ENCODE results near the gene GALNT2. TPM values are rescaled to one million over a fixed set of nuclear protein-coding genes. Genes with fewer than 3 reads are reported as not detected.
A peak's percentile ranks its signal among the peaks of the same experiment; 100 is the strongest.

The GALNT2 gene
- polyA plus RNA-seq, 3 donors, result 19.6 to 25.6 (median 23.4) TPM

DNA sequence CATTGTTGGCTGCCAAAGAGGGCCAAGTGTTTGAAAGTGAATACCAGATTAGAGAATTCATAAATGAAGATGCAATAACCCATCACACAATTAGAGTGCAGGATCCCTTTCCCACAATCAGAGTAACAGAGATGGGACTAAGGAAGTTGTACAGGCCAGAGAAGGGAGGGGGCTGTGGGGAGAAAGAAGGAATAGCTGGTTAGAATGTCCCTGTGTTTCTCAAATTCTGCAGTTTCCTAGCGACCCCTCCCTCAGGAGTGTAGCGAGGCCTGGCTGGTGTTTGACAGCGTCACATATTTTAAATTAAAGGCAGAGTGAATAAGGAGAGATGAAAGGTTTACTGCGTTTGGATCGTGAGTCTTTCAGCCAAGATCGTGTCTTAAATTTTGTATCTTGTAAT, 58.1 kb downstream of the GALNT2 start:
- Histone ChIP-seq H2AFZ (ENCODE audit: insufficient read depth, low read depth, low read length, poor library complexity, severe bottlenecking) (no peak overlapping the region), H4K20me1 (ENCODE audit: insufficient read depth, low read length) (peaks cover 92% of the 10 kb centered on the region), H3K9me3 (replicated peaks in 1 of 2; ENCODE audit: control insufficient read depth in 1 of 2, insufficient read depth in 1 of 2, low read length in 2 of 2) (no peaks in the 10 kb centered on the region), H3K4me3 (replicated peaks in 1 of 3; ENCODE audit: low read depth in 2 of 3, low read length in 3 of 3) (no peak overlapping the region), H3K9ac (ENCODE audit: insufficient read depth, low read length, poor library complexity, severe bottlenecking) (no peak overlapping the region), H3K79me2 (ENCODE audit: insufficient read depth, low read length) (peaks cover 99% of the 10 kb centered on the region), H3K27ac (ENCODE audit: low read depth in 1 of 2, low read length in 2 of 2) (no peak overlapping the region), H3K4me2 (replicated peaks; ENCODE audit: extremely low read depth, low read length, poor library complexity, severe bottlenecking) (no peak overlapping the region), H3K27me3 (ENCODE audit: control insufficient read depth in 2 of 2, insufficient read depth in 2 of 2, low read length in 2 of 2) (no peaks in the 10 kb centered on the region), H3K4me1 (ENCODE audit: control insufficient read depth in 1 of 2, insufficient read depth in 2 of 2, low read length in 2 of 2) (peaks cover 22 to 37% of the 10 kb centered on the region in 2 donors), H3K36me3 (replicated peaks in 1 of 2; ENCODE audit: control insufficient read depth in 1 of 2, insufficient read depth in 2 of 2, low read length in 2 of 2) (peaks cover 3 to 14% of the 10 kb centered on the region in 2 donors)
- no peak for DNase-seq
- Mint-ChIP-seq H3K4me1 (peaks cover 56% of the 10 kb centered on the region), H3K27me3 (ENCODE audit: low read depth in 3 of 3) (peaks cover 0 to 5% (median 4%) of the 10 kb centered on the region in 3 donors), H3K9me3 (no peaks in the 10 kb centered on the region), H3K36me3 (peaks cover 12 to 18% of the 10 kb centered on the region in 2 donors), H3K27ac (peak overlapping the region in 1 of 7 donors; percentile 1), H3K4me3 (no peak overlapping the region)
- WGBS (ENCODE audit: insufficient coverage), result 98% methylated on average over 5 of the region's 6 CpGs
- TF ChIP-seq, protein P1, sequence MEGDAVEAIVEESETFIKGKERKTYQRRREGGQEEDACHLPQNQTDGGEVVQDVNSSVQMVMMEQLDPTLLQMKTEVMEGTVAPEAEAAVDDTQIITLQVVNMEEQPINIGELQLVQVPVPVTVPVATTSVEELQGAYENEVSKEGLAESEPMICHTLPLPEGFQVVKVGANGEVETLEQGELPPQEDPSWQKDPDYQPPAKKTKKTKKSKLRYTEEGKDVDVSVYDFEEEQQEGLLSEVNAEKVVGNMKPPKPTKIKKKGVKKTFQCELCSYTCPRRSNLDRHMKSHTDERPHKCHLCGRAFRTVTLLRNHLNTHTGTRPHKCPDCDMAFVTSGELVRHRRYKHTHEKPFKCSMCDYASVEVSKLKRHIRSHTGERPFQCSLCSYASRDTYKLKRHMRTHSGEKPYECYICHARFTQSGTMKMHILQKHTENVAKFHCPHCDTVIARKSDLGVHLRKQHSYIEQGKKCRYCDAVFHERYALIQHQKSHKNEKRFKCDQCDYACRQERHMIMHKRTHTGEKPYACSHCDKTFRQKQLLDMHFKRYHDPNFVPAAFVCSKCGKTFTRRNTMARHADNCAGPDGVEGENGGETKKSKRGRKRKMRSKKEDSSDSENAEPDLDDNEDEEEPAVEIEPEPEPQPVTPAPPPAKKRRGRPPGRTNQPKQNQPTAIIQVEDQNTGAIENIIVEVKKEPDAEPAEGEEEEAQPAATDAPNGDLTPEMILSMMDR (IDR thresholded peaks at IDR 0.05), result no peak
- intact Hi-C loops (cut with micrococcal nuclease), result no loop called here

DNA sequence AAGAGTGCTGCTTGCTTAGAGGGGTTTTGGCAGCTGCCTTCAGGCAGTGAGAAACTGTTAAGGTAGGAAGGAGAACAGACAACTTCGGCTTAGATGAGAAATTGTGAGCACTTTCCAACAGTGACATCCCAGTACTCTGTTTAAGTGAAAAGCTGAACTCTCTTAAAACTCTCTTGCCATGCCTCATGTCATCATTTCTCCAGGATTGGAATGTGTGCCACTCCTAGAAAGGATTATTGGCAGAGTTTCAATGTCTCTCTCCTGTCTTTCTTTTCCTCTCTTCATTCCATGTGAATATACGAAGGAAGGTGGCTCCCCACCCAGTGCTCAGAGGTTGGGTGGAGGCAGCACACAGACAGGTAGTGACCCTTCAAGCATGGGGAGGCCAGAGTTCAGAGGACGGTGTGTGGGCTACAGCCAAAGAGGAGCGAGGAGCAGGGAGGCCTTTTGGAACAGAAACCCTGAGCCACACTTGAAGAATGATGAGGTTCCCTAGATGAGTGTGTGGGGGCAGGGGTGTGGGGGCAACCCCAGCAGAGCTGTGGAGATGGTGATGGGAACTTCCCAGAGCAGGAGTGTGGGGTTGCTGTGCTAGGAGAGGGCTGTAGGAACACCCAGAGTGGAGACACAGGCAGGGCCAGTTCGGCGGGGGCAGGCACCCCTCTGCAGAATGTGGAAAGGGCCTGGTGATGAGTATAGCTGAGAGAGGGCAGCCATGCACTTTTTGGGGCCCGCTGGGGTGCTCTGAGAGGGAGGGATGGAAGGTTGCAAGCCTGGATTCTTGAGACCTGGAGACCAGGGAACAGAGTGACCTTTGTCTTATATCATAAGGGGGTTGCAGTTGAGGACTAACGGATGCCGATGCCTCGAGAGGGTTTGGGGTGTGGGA, 58.8 kb downstream of the GALNT2 start:
- H3K27me3 ChIP-seq (ENCODE audit: control insufficient read depth in 2 of 2, insufficient read depth in 2 of 2, low read length in 2 of 2), result no peaks in the 10 kb centered on the region
- H3K9me3 Mint-ChIP-seq, result no peaks in the 10 kb centered on the region
- peaks cover 99% of the 10 kb centered on the region for H3K79me2 ChIP-seq (ENCODE audit: insufficient read depth, low read length)
- H3K36me3 Mint-ChIP-seq, result peaks cover 5 to 12% of the 10 kb centered on the region in 2 donors
- WGBS (ENCODE audit: insufficient coverage), result 87% methylated on average over 8 of the region's 10 CpGs
- H3K4me3 ChIP-seq (replicated peaks in 1 of 3; ENCODE audit: low read depth in 2 of 3, low read length in 3 of 3), result no peak overlapping the region
- H3K4me1 ChIP-seq (ENCODE audit: control insufficient read depth in 1 of 2, insufficient read depth in 2 of 2, low read length in 2 of 2), result peaks cover 22 to 37% of the 10 kb centered on the region in 2 donors
- peaks cover 0 to 5% (median 4%) of the 10 kb centered on the region in 3 donors for H3K27me3 Mint-ChIP-seq (ENCODE audit: low read depth in 3 of 3)
- no peak overlapping the region for H2AFZ ChIP-seq (ENCODE audit: insufficient read depth, low read depth, low read length, poor library complexity, severe bottlenecking)
- no peaks in the 10 kb centered on the region for H3K9me3 ChIP-seq (replicated peaks in 1 of 2; ENCODE audit: control insufficient read depth in 1 of 2, insufficient read depth in 1 of 2, low read length in 2 of 2)
- intact Hi-C loops (cut with micrococcal nuclease), result no loop called here
- H3K27ac Mint-ChIP-seq, result peak overlapping the region in 6 of 7 donors; percentile 1 to 83 (median 66)
- H3K9ac ChIP-seq (ENCODE audit: insufficient read depth, low read length, poor library complexity, severe bottlenecking), result no peak overlapping the region
- H3K4me3 Mint-ChIP-seq, result no peak overlapping the region
- H4K20me1 ChIP-seq (ENCODE audit: insufficient read depth, low read length), result peaks cover 92% of the 10 kb centered on the region
- peaks cover 56% of the 10 kb centered on the region for H3K4me1 Mint-ChIP-seq
- no peak for DNase-seq
- peaks cover 0 to 7% of the 10 kb centered on the region in 2 donors for H3K36me3 ChIP-seq (replicated peaks in 1 of 2; ENCODE audit: control insufficient read depth in 1 of 2, insufficient read depth in 2 of 2, low read length in 2 of 2)
- TF ChIP-seq, protein P1 (IDR thresholded peaks at IDR 0.05), result no peak
- peak overlapping the region; percentile 76 for H3K4me2 ChIP-seq (replicated peaks; ENCODE audit: extremely low read depth, low read length, poor library complexity, severe bottlenecking)
- peak overlapping the region; percentile 1 to 36 for H3K27ac ChIP-seq (ENCODE audit: low read depth in 1 of 2, low read length in 2 of 2)

All from CD14-positive monocyte (primary cell).